HFFc6 (cell line): ENCODE measurements around the gene PRDM16. TPM values are rescaled to one million over a fixed set of nuclear protein-coding genes. Genes with fewer than 3 reads are reported as not detected.

Experiments
- DNase-seq: peaks from one replicate; pipeline ENCODE4 v3.0.0-alpha.2; 2018
- H3K27ac Mint-ChIP-seq: 2 replicates; pipeline ENCODE4 v1.8.0; 2020; ENCODE audit warnings: mild to moderate bottlenecking, mixed read lengths
- H3K27me3 Mint-ChIP-seq: 2 replicates; pipeline ENCODE4 v1.8.0; 2021; ENCODE audit warnings: mild to moderate bottlenecking, moderate library complexity, mixed read lengths; ENCODE audit not compliant: insufficient read depth
- H3K36me3 Mint-ChIP-seq: 2 replicates; pipeline ENCODE4 v1.8.0; 2021; ENCODE audit warnings: low read depth, mixed read lengths
- H3K4me1 Mint-ChIP-seq: 2 replicates; pipeline ENCODE4 v1.8.0; 2020; ENCODE audit warnings: low read depth, mixed read lengths
- H3K4me3 Mint-ChIP-seq: 2 replicates; pipeline ENCODE4 v1.8.0; 2020; ENCODE audit warnings: mild to moderate bottlenecking, moderate library complexity, mixed read lengths
- H3K9me3 Mint-ChIP-seq: 2 replicates; pipeline ENCODE4 v1.8.0; 2020; ENCODE audit warnings: mild to moderate bottlenecking, mixed read lengths
- total RNA-seq, 6 experiments: library from RNA; stranded (reverse); fragmentation: NEBNext Ultra II Directional; extraction: Animal tissue kit (Norgen Biotek cat#: 25700); gene quantifications; 2 replicates in 1 of 6; 3 replicates in 5 of 6; pipeline ENCODE4 v1.2.3, GENCODE V29; 2021
- TF ChIP-seq, protein P1 (sequence below): fragments of 200-600 bp; sonication (generic); IDR thresholded peaks from 2 replicates; pipeline ENCODE4 v1.5.0; 2021; ENCODE audit warnings: antibody characterized with exemption, mild to moderate bottlenecking

The PRDM16 gene
- total RNA-seq, 6 experiments from 2014 or later: not detected

DNA sequence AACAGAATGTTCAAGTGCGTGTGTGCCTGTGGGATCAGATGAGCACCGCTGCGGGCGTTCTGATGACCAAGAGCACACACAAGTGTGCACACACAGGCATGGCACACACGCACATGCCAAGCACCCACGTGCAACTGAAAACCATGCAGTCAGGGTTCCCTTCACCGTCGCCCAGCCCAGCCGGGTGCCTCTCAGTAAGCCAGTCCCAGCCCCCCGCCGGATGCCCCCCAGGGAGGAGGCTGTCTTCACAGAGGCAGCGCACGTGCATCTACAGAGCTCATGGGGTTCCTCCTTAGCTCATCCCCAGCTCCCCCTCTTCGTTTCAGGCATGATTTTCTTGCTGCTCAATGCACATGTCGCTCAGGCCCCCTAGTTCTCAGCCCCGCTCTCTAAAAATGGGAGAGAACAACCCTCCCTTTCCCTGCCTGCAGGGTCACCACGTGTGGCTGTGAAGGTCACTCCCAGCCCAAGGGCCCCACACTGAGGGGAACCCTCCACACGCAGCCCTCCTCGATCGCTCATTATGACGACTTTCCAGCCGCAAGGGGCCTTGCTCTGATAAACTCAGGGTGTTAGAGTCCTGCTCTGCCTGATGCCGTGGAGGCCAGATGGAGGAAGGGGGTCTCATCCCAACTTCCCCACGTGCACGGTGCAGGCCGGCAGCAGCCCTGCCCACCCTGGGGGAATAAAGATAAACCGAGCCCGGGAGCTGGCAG lies 355.1 kb downstream of the PRDM16 start:
- peaks cover 32% of the 10 kb centered on the region for H3K27me3 Mint-ChIP-seq
- H3K36me3 Mint-ChIP-seq: no peaks in the 10 kb centered on the region
- TF ChIP-seq, protein P1, sequence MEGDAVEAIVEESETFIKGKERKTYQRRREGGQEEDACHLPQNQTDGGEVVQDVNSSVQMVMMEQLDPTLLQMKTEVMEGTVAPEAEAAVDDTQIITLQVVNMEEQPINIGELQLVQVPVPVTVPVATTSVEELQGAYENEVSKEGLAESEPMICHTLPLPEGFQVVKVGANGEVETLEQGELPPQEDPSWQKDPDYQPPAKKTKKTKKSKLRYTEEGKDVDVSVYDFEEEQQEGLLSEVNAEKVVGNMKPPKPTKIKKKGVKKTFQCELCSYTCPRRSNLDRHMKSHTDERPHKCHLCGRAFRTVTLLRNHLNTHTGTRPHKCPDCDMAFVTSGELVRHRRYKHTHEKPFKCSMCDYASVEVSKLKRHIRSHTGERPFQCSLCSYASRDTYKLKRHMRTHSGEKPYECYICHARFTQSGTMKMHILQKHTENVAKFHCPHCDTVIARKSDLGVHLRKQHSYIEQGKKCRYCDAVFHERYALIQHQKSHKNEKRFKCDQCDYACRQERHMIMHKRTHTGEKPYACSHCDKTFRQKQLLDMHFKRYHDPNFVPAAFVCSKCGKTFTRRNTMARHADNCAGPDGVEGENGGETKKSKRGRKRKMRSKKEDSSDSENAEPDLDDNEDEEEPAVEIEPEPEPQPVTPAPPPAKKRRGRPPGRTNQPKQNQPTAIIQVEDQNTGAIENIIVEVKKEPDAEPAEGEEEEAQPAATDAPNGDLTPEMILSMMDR: no peak
- no peak for DNase-seq
- no peaks in the 10 kb centered on the region for H3K4me1 Mint-ChIP-seq
- no peak overlapping the region for H3K27ac Mint-ChIP-seq
- no peaks in the 10 kb centered on the region for H3K9me3 Mint-ChIP-seq
- H3K4me3 Mint-ChIP-seq: no peak overlapping the region

DNA sequence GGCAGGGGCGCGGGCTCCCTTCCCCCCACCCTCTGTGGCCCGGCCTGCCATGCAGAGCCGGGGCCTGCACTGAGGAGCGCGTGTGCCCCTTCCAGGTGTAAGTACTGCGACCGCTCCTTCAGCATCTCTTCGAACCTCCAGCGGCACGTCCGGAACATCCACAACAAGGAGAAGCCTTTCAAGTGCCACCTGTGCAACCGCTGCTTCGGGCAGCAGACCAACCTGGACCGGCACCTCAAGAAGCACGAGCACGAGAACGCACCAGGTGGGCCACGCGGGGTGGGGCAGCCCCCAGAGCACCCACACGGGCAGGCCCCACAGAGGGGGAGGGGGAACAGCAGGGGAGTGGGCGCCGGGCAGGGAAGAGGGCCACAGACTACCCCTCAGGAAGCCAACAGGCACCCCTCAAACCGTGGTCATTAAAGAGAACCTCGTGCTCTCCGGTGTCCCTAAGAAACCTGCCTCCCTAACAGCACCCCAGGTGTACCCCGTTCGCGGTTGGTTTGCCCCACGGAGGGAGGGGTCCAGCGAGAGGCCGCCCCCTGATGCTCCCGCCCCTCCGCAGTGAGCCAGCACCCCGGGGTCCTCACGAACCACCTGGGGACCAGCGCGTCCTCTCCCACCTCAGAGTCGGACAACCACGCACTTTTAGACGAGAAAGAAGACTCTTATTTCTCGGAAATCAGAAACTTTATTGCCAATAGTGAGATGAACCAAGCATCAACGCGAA lies 356.6 kb downstream of the PRDM16 start:
- TF ChIP-seq, protein P1: no peak
- Mint-ChIP-seq H3K4me3 (no peak overlapping the region), H3K9me3 (no peaks in the 10 kb centered on the region), H3K4me1 (no peaks in the 10 kb centered on the region), H3K36me3 (no peaks in the 10 kb centered on the region), H3K27ac (no peak overlapping the region), H3K27me3 (peaks cover 24% of the 10 kb centered on the region)
- no peak for DNase-seq

DNA sequence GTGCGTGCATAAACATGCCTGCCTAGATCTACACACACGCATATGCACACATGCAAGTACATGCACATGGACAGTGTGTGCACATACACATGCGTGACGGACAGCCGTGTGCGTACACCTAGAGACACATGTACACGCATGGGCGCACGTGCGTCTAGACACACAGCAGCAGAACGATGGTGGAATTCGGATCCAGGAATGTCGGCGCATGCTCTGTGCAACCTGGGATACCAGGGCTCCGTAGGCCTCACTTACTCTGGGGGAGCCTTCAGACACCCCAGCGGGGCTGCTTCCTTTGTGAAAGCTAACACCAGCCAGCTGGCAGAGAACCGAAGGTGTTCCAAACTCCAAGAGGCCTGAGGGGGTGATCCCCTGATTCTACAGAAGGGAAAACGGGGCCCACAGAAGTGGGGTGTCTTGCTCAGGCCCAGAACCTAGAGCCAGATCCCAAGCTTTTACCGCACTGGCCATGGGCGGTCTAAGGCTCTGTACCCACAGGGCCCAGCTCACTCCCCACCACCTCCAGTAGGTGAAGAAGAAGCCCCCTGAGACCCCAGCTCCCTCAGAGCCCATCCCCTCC lies 358.0 kb downstream of the PRDM16 start:
- TF ChIP-seq, protein P1: no peak
- DNase-seq: no peak
- no peak overlapping the region for H3K4me3 Mint-ChIP-seq
- H3K36me3 Mint-ChIP-seq: no peaks in the 10 kb centered on the region
- peaks cover 17% of the 10 kb centered on the region for H3K27me3 Mint-ChIP-seq
- H3K27ac Mint-ChIP-seq: no peak overlapping the region
- no peaks in the 10 kb centered on the region for H3K9me3 Mint-ChIP-seq
- no peaks in the 10 kb centered on the region for H3K4me1 Mint-ChIP-seq

DNA sequence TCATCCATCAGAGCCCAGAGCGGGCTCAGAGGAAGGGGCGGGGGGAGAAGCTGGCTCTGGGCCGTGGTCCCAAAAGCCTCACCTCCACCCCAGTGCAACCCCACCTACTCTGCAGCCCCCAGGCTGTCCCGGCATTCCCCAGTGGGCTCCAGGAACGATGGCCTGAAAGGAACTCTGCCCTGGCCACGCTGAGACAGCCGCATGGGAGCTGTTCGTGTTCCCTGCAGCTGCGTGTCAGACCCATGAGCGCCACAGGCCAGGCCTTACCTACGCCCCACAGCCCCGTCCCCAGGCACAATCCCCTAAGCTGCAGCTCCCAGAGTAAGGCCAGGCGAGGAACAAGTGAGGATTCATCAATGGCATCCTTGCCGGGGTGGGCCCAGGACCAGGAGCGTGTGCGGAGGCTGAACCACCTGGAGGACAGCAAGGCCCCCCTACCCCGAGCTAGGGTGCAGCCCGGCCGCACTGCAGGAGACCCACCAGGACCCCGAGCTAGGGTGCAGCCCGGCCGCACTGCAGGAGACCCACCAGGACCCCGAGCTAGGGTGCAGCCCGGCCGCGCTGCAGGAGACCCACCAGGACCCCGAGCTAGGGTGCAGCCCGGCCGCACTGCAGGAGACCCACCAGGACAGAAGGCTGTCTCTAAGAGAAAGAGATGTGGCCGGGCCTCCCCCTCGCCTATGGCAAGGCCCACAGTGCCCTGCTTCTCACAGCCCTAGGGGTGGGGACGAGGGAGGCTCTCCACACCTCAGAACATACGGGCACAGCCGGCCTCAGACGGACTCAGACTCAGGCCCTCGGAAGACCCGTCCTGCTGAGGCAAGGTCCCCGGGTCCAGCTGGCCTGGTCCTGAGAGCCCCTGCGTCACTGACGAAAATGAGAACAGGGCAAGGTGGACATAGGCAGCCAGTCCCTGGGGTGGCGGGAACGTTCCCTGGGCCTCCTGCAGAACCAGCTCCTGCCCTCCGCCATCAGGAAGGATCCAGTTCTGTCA lies 359.0 kb downstream of the PRDM16 start:
- TF ChIP-seq, protein P1: no peak
- H3K9me3 Mint-ChIP-seq: no peaks in the 10 kb centered on the region
- no peaks in the 10 kb centered on the region for H3K4me1 Mint-ChIP-seq
- no peaks in the 10 kb centered on the region for H3K36me3 Mint-ChIP-seq
- no peak overlapping the region for H3K27ac Mint-ChIP-seq
- H3K4me3 Mint-ChIP-seq: no peak overlapping the region
- peaks cover 17% of the 10 kb centered on the region for H3K27me3 Mint-ChIP-seq
- no peak for DNase-seq

DNA sequence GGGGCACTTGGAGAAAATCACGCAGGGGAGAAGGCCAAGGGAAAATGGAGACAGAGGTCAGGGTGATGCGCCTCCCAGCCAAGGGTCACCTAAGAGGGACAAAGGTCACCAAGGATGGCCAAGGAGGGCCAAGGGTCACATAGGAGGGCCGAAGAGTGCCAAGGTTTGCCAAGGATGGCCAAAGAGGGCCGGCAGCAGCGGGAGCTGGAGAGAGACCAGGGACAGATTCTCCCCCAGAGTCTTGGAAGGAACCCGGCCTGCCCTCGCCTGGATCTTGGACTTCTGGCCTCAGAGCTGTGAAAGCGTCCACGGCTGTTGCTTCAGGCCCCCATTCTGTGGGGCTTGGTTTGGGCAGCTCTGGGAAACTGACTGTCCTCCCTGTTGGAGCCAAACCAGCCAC lies 359.9 kb downstream of the PRDM16 start:
- TF ChIP-seq, protein P1: no peak
- Mint-ChIP-seq H3K9me3 (no peaks in the 10 kb centered on the region), H3K27ac (no peak overlapping the region), H3K4me3 (no peak overlapping the region), H3K36me3 (no peaks in the 10 kb centered on the region), H3K4me1 (no peaks in the 10 kb centered on the region), H3K27me3 (peaks cover 17% of the 10 kb centered on the region)
- DNase-seq: no peak
